PC-3 (cell line): ENCODE results near the gene SLC25A21. TPM values are rescaled to one million over a fixed set of nuclear protein-coding genes. Genes with fewer than 3 reads are reported as not detected.
A peak's percentile ranks its signal among the peaks of the same experiment; 100 is the strongest.

Source experiments
- ATAC-seq: fragments of 200-7000 bp; cut with Tn5 transposase; 2 replicates; pipeline ENCODE4 v1.9.1; 2020; ENCODE audit warnings: mild to moderate bottlenecking, moderate library complexity
- BruUV-seq: library from RNA; stranded (reverse); fragments of 400-500 nt; replicated peaks from 2 replicates; lab custom pipeline; 2021; lab: Mats Ljungman, UMichigan
- CTCF ChIA-PET: fragments of 300-600 bp; sonication (Branson Sonifier 250); formaldehyde crosslinking; loops from one replicate; lab custom pipeline; 2022; ENCODE audit warnings: antibody characterized with exemption; lab: Charles Lee
- POLR2A ChIA-PET: fragments of 300-600 bp; sonication (Branson Sonifier 250); formaldehyde crosslinking; loops from one replicate; lab custom pipeline; 2022; ENCODE audit warnings: antibody characterized with exemption; ENCODE audit not compliant: unreplicated experiment; lab: Charles Lee
- DNase-seq: peaks from one replicate; pipeline ENCODE4 v3.0.0-alpha.2; 2015
- H2AFZ ChIP-seq: fragments of 300-600 bp; sonication (generic); 2 replicates; pipeline ENCODE4 v1.6.0; 2016; ENCODE audit warnings: antibody characterized with exemption, low read length
- H3F3A ChIP-seq: fragments of 300-600 bp; sonication (generic); one replicate; pipeline ENCODE4 v1.6.0; 2017; ENCODE audit warnings: antibody characterized with exemption, low read length, control low read depth, mild to moderate bottlenecking; ENCODE audit not compliant: unreplicated experiment
- H3K27ac ChIP-seq: fragments of 300-600 bp; sonication (generic); 2 replicates; pipeline ENCODE4 v1.5.1; 2016; ENCODE audit warnings: mild to moderate bottlenecking, low read length
- H3K27me3 ChIP-seq: fragments of 300-600 bp; sonication (generic); 2 replicates; pipeline ENCODE4 v1.6.1; 2016; ENCODE audit warnings: low read length, mixed read lengths
- H3K36me3 ChIP-seq: fragments of 300-600 bp; sonication (generic); 2 replicates; pipeline ENCODE4 v1.6.1; 2016; ENCODE audit warnings: low read depth, mixed run types, low read length, mixed read lengths
- H3K4me1 ChIP-seq: fragments of 300-600 bp; sonication (generic); 2 replicates; pipeline ENCODE4 v1.5.1; 2016; ENCODE audit warnings: low read length; ENCODE audit not compliant: insufficient read depth
- H3K4me2 ChIP-seq: fragments of 300-600 bp; sonication (generic); 2 replicates; pipeline ENCODE4 v1.6.0; 2016; ENCODE audit warnings: low read length
- H3K4me3 ChIP-seq: fragments of 300-600 bp; sonication (generic); 2 replicates; pipeline ENCODE4 v1.5.1; 2016; ENCODE audit warnings: mild to moderate bottlenecking, low read length, mixed read lengths
- H3K79me2 ChIP-seq: fragments of 300-600 bp; sonication (generic); 2 replicates; pipeline ENCODE4 v1.6.1; 2017; ENCODE audit warnings: low read length, mixed read lengths
- H3K9ac ChIP-seq: fragments of 300-600 bp; sonication (generic); 2 replicates; pipeline ENCODE4 v1.6.0; 2016; ENCODE audit warnings: mild to moderate bottlenecking, low read length
- H3K9me2 ChIP-seq: fragments of 300-600 bp; sonication (generic); replicated peaks from 2 replicates; pipeline ENCODE4 v1.6.1; 2016; ENCODE audit warnings: mixed run types, low read length, mixed read lengths
- H3K9me3 ChIP-seq: fragments of 300-600 bp; sonication (generic); 2 replicates; pipeline ENCODE4 v1.6.1; 2016; ENCODE audit warnings: low read length, mixed read lengths
- H4K20me1 ChIP-seq: fragments of 300-600 bp; sonication (generic); 2 replicates; pipeline ENCODE4 v1.6.1; 2016; ENCODE audit warnings: low read length, mixed read lengths
- CTCF ChIP-seq: fragments of 300-600 bp; sonication (generic); conservative IDR thresholded peaks from 2 replicates; pipeline ENCODE4 v1.5.1; 2017; ENCODE audit warnings: antibody characterized with exemption, low read depth, mild to moderate bottlenecking, low read length
- EZH2 ChIP-seq: fragments of 300-600 bp; sonication (generic); IDR thresholded peaks from one replicate; pipeline ENCODE4 v1.6.1; 2017; ENCODE audit warnings: antibody characterized with exemption, mild to moderate bottlenecking, low read length; ENCODE audit not compliant: unreplicated experiment
- EZH2phosphoT487 ChIP-seq: fragments of 300-600 bp; sonication (generic); IDR thresholded peaks from 2 replicates; pipeline ENCODE4 v1.6.1; 2018; ENCODE audit warnings: mild to moderate bottlenecking, antibody characterized with exemption, low read length, borderline replicate concordance
- intact Hi-C: fragments of 100-400 bp; cut with micrococcal nuclease; formaldehyde crosslinking; loops from 2 replicates; pipeline ENCODE4 v1.9.0; 2023
- total RNA-seq: library from RNA; depleted of rRNA; stranded (reverse); fragments of >200 nt; gene quantifications from 2 replicates; pipeline ENCODE4 v1.2.3, GENCODE V29; 2014

The SLC25A21 gene
- total RNA-seq, 1 experiment from 2014 or later: 0.87 TPM

- BruUV-seq: no TSS peak
- Histone ChIP-seq H3K9me3 (no peaks in the 10 kb centered on the region), H3K4me2 (peak overlapping the region; percentile 35), H3K27ac (peak overlapping the region; percentile 60), H4K20me1 (no peaks in the 10 kb centered on the region), H3K9ac (peak overlapping the region; percentile 0; the same call in 1 of the 2 replicates), H3K4me3 (no peak overlapping the region), H3K9me2 (no peaks in the 10 kb centered on the region), H3F3A (no peaks in the 10 kb centered on the region), H3K79me2 (no peaks in the 10 kb centered on the region), H3K27me3 (no peaks in the 10 kb centered on the region), H3K36me3 (no peaks in the 10 kb centered on the region), H3K4me1 (peaks cover 19% of the 10 kb centered on the region), H2AFZ (peak overlapping the region; percentile 31; the same call in 1 of the 2 replicates)
- ATAC-seq (peak; percentile 25), DNase-seq (no peak)
- ChIA-PET POLR2A (no interaction called here), CTCF (no interaction called here)
- no peak for TF ChIP-seq EZH2
- no peak for TF ChIP-seq CTCF
- no peak for TF ChIP-seq EZH2phosphoT487
- intact Hi-C loops: no loop called here
Observed at GRCh38 chr14:36996857-36997590, 175.4 kb downstream of the SLC25A21 start.

DNA sequence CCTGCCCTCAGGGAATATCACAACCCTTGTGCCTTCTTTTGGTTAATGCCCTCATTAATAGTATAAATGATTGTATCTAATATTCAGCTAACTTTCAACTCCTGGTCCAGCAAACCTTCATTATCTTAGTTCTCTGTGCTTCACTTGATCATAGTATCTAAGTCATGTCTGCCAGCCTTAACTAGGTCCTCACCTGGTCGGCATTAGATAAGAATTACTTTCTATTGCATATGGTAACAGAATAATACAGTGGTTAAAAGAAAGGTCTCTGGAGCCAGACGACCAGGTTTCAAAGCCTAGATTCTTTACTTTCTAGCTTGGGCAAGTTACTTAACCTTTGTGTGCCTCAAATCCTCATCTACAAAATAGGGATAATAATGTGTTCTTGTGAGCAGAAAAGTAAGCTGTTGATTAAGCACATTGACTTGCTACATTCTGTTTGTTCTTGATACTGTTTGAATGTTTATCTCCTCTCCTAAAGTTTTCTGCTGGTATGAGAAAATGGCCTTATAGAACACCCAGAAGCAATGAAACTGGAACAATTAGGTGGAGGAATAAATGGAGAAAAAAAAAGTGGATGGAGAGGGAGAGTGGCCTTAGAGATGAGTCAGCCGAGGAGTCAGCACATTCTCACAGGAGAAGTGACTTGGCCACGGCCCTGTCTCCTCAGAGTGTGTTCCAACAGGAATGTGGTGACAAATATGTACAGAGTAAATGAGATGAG is 176.1 kb downstream of the SLC25A21 start:
- H3K9me3 ChIP-seq: no peaks in the 10 kb centered on the region
- peak overlapping the region; percentile 35 for H3K4me2 ChIP-seq
- intact Hi-C loops: no loop called here
- 0 out of 2 replicates have a peak overlapping the region, but pooled peaks have one; percentile 2 for H3K4me3 ChIP-seq
- CTCF ChIA-PET: no interaction called here
- peak overlapping the region; percentile 31; the same call in 1 of the 2 replicates for H2AFZ ChIP-seq
- no peaks in the 10 kb centered on the region for H3K9me2 ChIP-seq
- H3K36me3 ChIP-seq: no peaks in the 10 kb centered on the region
- no peak for TF ChIP-seq EZH2
- TF ChIP-seq EZH2phosphoT487: no peak
- TF ChIP-seq CTCF: no peak
- no peak overlapping the region for H3K9ac ChIP-seq
- ATAC-seq: peak; percentile 99
- POLR2A ChIA-PET: no interaction called here
- peak overlapping the region; percentile 60 for H3K27ac ChIP-seq
- H4K20me1 ChIP-seq: no peaks in the 10 kb centered on the region
- H3F3A ChIP-seq: no peaks in the 10 kb centered on the region
- no peaks in the 10 kb centered on the region for H3K79me2 ChIP-seq
- peaks cover 19% of the 10 kb centered on the region for H3K4me1 ChIP-seq
- no peaks in the 10 kb centered on the region for H3K27me3 ChIP-seq
- peak; percentile 91 for DNase-seq
- BruUV-seq: no TSS peak
